BE2C (cell line): ENCODE results near the gene VSIG8.
A peak's percentile ranks its signal among the peaks of the same experiment; 100 is the strongest.

Experiments used
- DNase-seq: peaks from one replicate; pipeline ENCODE4 v3.0.0-alpha.2; 2020
- H3K27me3 ChIP-seq: fragments of 250-450 bp; sonication (Bioruptor Pico); 2 replicates; pipeline ENCODE4 v1.5.1; 2020; ENCODE audit warnings: mild to moderate bottlenecking
- H3K36me3 ChIP-seq: fragments of 250-450 bp; sonication (Bioruptor Pico); 2 replicates; pipeline ENCODE4 v1.5.1; 2020; ENCODE audit warnings: mild to moderate bottlenecking
- H3K4me1 ChIP-seq: fragments of 250-450 bp; sonication (Bioruptor Pico); 2 replicates; pipeline ENCODE4 v1.5.1; 2020
- H3K4me3 ChIP-seq: 2 replicates; pipeline ENCODE4 v1.5.1; 2011; ENCODE audit warnings: low read depth, low read length
- H3K9me3 ChIP-seq: fragments of 250-450 bp; sonication (Bioruptor Pico); 2 replicates; pipeline ENCODE4 v1.5.1; 2020
- CTCF ChIP-seq: IDR thresholded peaks from 2 replicates; pipeline ENCODE4 v1.5.1; 2012; ENCODE audit warnings: mild to moderate bottlenecking, low read depth, low read length

The VSIG8 gene

GRCh38 chr1:159856576-159856975 is 5.9 kb downstream of the VSIG8 start:
- H3K4me3 ChIP-seq, result no peak overlapping the region
- H3K9me3 ChIP-seq, result no peaks in the 10 kb centered on the region
- no peak for DNase-seq
- no peaks in the 10 kb centered on the region for H3K36me3 ChIP-seq
- TF ChIP-seq CTCF, result no peak
- no peaks in the 10 kb centered on the region for H3K27me3 ChIP-seq
- peaks cover 17% of the 10 kb centered on the region for H3K4me1 ChIP-seq

- H3K9me3 ChIP-seq, result no peaks in the 10 kb centered on the region
- H3K4me1 ChIP-seq, result peaks cover 14% of the 10 kb centered on the region
- TF ChIP-seq CTCF, result no peak
- no peak for DNase-seq
- H3K27me3 ChIP-seq, result no peaks in the 10 kb centered on the region
- no peaks in the 10 kb centered on the region for H3K36me3 ChIP-seq
- H3K4me3 ChIP-seq, result no peak overlapping the region
Measured at GRCh38 chr1:159855709-159856108, 6.7 kb downstream of the VSIG8 start.

- Histone ChIP-seq H3K4me3 (peak overlapping the region; percentile 72), H3K36me3 (no peaks in the 10 kb centered on the region), H3K27me3 (no peaks in the 10 kb centered on the region), H3K9me3 (no peaks in the 10 kb centered on the region), H3K4me1 (peaks cover 4% of the 10 kb centered on the region)
- peak; percentile 82 for DNase-seq
- no peak for TF ChIP-seq CTCF
Measured at GRCh38 chr1:159854693-159855192, 7.7 kb downstream of the VSIG8 start.

DNA sequence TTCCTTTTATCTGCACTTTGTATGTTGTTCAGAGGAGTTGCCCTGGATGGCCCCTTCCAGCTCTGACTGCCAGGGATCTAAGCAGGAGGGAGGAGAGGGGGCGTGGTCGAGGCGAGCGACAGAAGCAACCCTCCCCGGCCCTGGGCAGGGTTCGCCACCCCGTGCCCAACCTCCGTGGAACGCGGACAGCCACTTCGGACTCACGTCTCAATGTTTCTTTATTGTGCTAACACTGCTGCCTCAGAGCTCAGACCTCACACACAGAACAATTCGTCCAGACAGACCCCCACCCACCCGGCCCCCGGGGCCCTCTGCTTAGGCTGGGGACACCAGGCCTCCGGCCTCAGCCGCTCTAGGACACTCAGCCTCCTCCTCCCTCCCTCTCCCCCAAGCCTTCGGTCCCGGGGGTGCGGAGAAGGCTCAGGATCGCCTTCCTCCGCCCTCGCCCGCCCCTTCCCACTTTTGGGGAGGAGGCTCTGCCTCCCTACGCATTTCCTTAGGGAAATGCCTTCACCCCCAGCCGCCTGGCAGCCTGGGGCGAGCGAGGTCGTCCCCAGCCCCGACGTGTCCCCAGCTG is 8.3 kb downstream of the VSIG8 start:
- Histone ChIP-seq H3K4me1 (no peaks in the 10 kb centered on the region; the same call in 1 of the 2 replicates), H3K36me3 (no peaks in the 10 kb centered on the region), H3K27me3 (no peaks in the 10 kb centered on the region), H3K9me3 (no peaks in the 10 kb centered on the region), H3K4me3 (peak overlapping the region; percentile 72)
- no peak for TF ChIP-seq CTCF
- peak; percentile 66 for DNase-seq

GRCh38 chr1:159853417-159854115 is 8.9 kb downstream of the VSIG8 start:
- no peaks in the 10 kb centered on the region for H3K9me3 ChIP-seq
- H3K4me1 ChIP-seq, result no peaks in the 10 kb centered on the region; the same call in 1 of the 2 replicates
- no peaks in the 10 kb centered on the region for H3K36me3 ChIP-seq
- H3K4me3 ChIP-seq, result peak overlapping the region; percentile 72
- no peaks in the 10 kb centered on the region for H3K27me3 ChIP-seq
- TF ChIP-seq CTCF, result no peak
- DNase-seq, result no peak

- no peak overlapping the region for H3K4me3 ChIP-seq
- H3K36me3 ChIP-seq, result no peaks in the 10 kb centered on the region
- no peak for DNase-seq
- H3K4me1 ChIP-seq, result no peaks in the 10 kb centered on the region; the same call in 1 of the 2 replicates
- TF ChIP-seq CTCF, result peak; percentile 12; the same call in 1 of the 2 replicates
- H3K27me3 ChIP-seq, result no peaks in the 10 kb centered on the region
- no peaks in the 10 kb centered on the region for H3K9me3 ChIP-seq
Measured at GRCh38 chr1:159851407-159851806, 11.1 kb downstream of the VSIG8 start.
